ENCODE results near the gene SIX5.

- TF ChIP-seq CTCF (conservative IDR thresholded peaks at IDR 0.05; ENCODE audit: low read depth, low read length) (no peak), EZH2 (IDR thresholded peaks at IDR 0.05; ENCODE audit: low read length, unreplicated experiment) (no peak)
Measured at GRCh38 chr19:45764945-45765701, 3.9 kb downstream of the SIX5 start.
